Mesenchymal stem cell (in vitro differentiated cells and primary cell): ENCODE results near the gene GNAT1.

Experiments
- DNase-seq: peaks from one replicate; pipeline ENCODE4 v3.0.0-alpha.2; 2013
- H2AFZ ChIP-seq: one replicate; pipeline ENCODE4 v1.6.1; 2013; ENCODE audit warnings: low read depth, mild to moderate bottlenecking, control low read depth, inconsistent platforms, low read length, moderate library complexity
- H2AK5ac ChIP-seq: 2 replicates; pipeline ENCODE4 v1.6.1; 2013; ENCODE audit warnings: low read length, moderate library complexity, mild to moderate bottlenecking, inconsistent platforms; ENCODE audit not compliant: severe bottlenecking
- H2BK120ac ChIP-seq: one replicate; pipeline ENCODE4 v1.6.1; 2013; ENCODE audit warnings: low read depth, mild to moderate bottlenecking, inconsistent platforms, low read length, moderate library complexity
- H2BK12ac ChIP-seq, 2 experiments: one replicate each; pipeline ENCODE4 v1.6.1; 2013; ENCODE audit warnings: inconsistent platforms in 2 of 2, low read length in 2 of 2, mild to moderate bottlenecking in 2 of 2, moderate library complexity in 2 of 2, control low read depth in 1 of 2
- H2BK15ac ChIP-seq: one replicate; pipeline ENCODE4 v1.6.1; 2013; ENCODE audit warnings: mild to moderate bottlenecking, low read depth, inconsistent platforms; ENCODE audit not compliant: poor library complexity, severe bottlenecking
- H2BK5ac ChIP-seq: 2 replicates; pipeline ENCODE4 v1.6.1; 2013; ENCODE audit warnings: low read depth, mild to moderate bottlenecking, low read length, control low read depth, inconsistent platforms; ENCODE audit not compliant: poor library complexity, severe bottlenecking
- H3K14ac ChIP-seq, 2 experiments: one replicate each; pipeline ENCODE4 v1.6.1; 2013; ENCODE audit warnings: inconsistent platforms in 2 of 2, low read length in 2 of 2, control low read depth in 1 of 2, mild to moderate bottlenecking in 1 of 2, moderate library complexity in 1 of 2
- H3K18ac ChIP-seq, 2 experiments: one replicate each; pipeline ENCODE4 v1.6.1; 2013; ENCODE audit warnings: inconsistent platforms in 2 of 2, low read length in 2 of 2, control low read depth in 1 of 2, low read depth in 1 of 2, mild to moderate bottlenecking in 1 of 2
- H3K23ac ChIP-seq, 2 experiments: one replicate each; pipeline ENCODE4 v1.6.1; 2013; ENCODE audit warnings: inconsistent platforms in 2 of 2, low read length in 2 of 2, mild to moderate bottlenecking in 2 of 2, moderate library complexity in 2 of 2, control low read depth in 1 of 2
- H3K27ac ChIP-seq: 2 replicates; pipeline ENCODE4 v1.5.1; 2013; ENCODE audit warnings: mild to moderate bottlenecking, moderate library complexity, low read length, control low read depth, inconsistent platforms; ENCODE audit not compliant: poor library complexity, severe bottlenecking
- H3K27me3 ChIP-seq, 2 experiments: 2 replicates each; pipeline versions ENCODE4 v1.6.1 to v1.7.0; 2013; ENCODE audit warnings: low read length in 2 of 2, mild to moderate bottlenecking in 2 of 2, moderate library complexity in 2 of 2, control low read depth in 1 of 2, inconsistent platforms in 1 of 2; ENCODE audit not compliant: control insufficient read depth in 1 of 2, insufficient read depth in 1 of 2
- H3K36me3 ChIP-seq, 2 experiments: 2 replicates each; pipeline versions ENCODE4 v1.6.1 to v1.7.0; 2013; ENCODE audit warnings: low read length in 2 of 2, control low read depth in 1 of 2, inconsistent platforms in 1 of 2, low read depth in 1 of 2, mild to moderate bottlenecking in 1 of 2; ENCODE audit not compliant: insufficient read depth in 2 of 2, control insufficient read depth in 1 of 2
- H3K4ac ChIP-seq, 2 experiments: one replicate each; pipeline ENCODE4 v1.6.1; 2013; ENCODE audit warnings: inconsistent platforms in 2 of 2, low read length in 2 of 2, mild to moderate bottlenecking in 2 of 2, moderate library complexity in 2 of 2, control low read depth in 1 of 2, low read depth in 1 of 2
- H3K4me1 ChIP-seq: 2 replicates; pipeline ENCODE4 v1.6.1; 2013; ENCODE audit warnings: low read depth, low read length, control low read depth; ENCODE audit not compliant: control insufficient read depth, insufficient read depth
- H3K4me2 ChIP-seq: 2 replicates; pipeline ENCODE4 v1.6.1; 2013; ENCODE audit warnings: low read length, mild to moderate bottlenecking, inconsistent platforms; ENCODE audit not compliant: poor library complexity, severe bottlenecking
- H3K4me3 ChIP-seq, 2 experiments: 2 replicates each; pipeline versions ENCODE4 v1.5.1 to v1.7.0; 2013; ENCODE audit warnings: low read length in 2 of 2, mild to moderate bottlenecking in 2 of 2, control low read depth in 1 of 2, low read depth in 1 of 2; ENCODE audit not compliant: insufficient read depth in 1 of 2
- H3K79me1 ChIP-seq: replicated peaks from 2 replicates; pipeline ENCODE4 v1.6.1; 2013; ENCODE audit warnings: mild to moderate bottlenecking, control low read depth, low read length, inconsistent platforms; ENCODE audit not compliant: poor library complexity, severe bottlenecking
- H3K9ac ChIP-seq: 2 replicates; pipeline ENCODE4 v1.7.0; 2013; ENCODE audit warnings: mild to moderate bottlenecking, low read length, moderate library complexity
- H3K9me3 ChIP-seq: 2 replicates; pipeline ENCODE4 v1.7.0; 2013; ENCODE audit warnings: mild to moderate bottlenecking, low read length; ENCODE audit not compliant: control insufficient read depth
- H4K8ac ChIP-seq: one replicate; pipeline ENCODE4 v1.6.1; 2013; ENCODE audit warnings: inconsistent platforms, mild to moderate bottlenecking, low read length, moderate library complexity
- H4K91ac ChIP-seq: one replicate; pipeline ENCODE4 v1.6.1; 2013; ENCODE audit warnings: mild to moderate bottlenecking, low read length, inconsistent platforms
- WGBS: methylation state at CpG from one replicate; pipeline ENCODE4 v1.1.7; 2013; ENCODE audit warnings: mixed read lengths; 5-methylcytosine and 5-hydroxymethylcytosine counted together

The GNAT1 gene

DNA sequence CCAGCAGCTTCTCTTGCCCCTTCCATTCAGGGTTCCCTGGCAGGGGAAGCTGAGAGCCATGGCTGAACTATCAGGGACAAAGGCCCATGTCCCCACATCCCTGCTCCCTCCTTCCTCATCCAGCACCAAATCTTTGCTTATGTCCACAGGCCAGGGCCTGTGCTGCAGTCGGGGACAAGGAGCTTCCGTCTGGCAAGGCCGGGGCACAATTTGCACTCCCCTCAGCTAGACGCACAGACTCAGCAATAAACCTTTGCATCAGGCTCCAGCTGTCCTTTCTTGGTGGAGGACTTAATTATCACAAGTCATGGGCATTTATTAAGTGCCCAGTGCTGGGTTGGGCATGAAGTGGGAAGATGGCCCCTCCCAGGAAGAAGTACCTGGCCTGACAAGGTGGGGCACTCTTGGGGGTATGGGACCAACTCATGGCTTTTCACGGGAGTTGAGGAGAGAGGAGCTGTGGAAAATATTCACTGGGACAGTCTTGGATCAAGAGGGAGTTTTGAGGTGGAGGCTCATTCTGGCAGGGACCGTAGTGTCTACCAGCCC lies 4.9 kb downstream of the GNAT1 start:
- H4K8ac ChIP-seq = no peak overlapping the region
- no peak overlapping the region for H3K9ac ChIP-seq
- H3K9me3 ChIP-seq = no peaks in the 10 kb centered on the region
- no peaks in the 10 kb centered on the region for H3K36me3 ChIP-seq
- no peak overlapping the region for H3K4me2 ChIP-seq
- no peak for DNase-seq
- no peak overlapping the region for H2BK120ac ChIP-seq
- peaks cover 38 to 75% of the 10 kb centered on the region in 2 experiments for H3K27me3 ChIP-seq
- no peaks in the 10 kb centered on the region for H3K79me1 ChIP-seq
- H3K27ac ChIP-seq = no peak overlapping the region
- no peak overlapping the region for H4K91ac ChIP-seq
- 83% methylated on average over 6 of the region's 6 CpGs for WGBS
- H2BK15ac ChIP-seq = no peak overlapping the region
- no peak overlapping the region for H3K4me3 ChIP-seq
- no peak overlapping the region for H2AK5ac ChIP-seq
- H3K23ac ChIP-seq = no peak overlapping the region
- H3K18ac ChIP-seq = no peak overlapping the region
- no peak overlapping the region for H2BK12ac ChIP-seq
- H2BK5ac ChIP-seq = no peak overlapping the region
- H3K4me1 ChIP-seq = peaks cover 11% of the 10 kb centered on the region
- H3K4ac ChIP-seq = no peak overlapping the region
- H2AFZ ChIP-seq = no peak overlapping the region
- no peak overlapping the region for H3K14ac ChIP-seq

DNA sequence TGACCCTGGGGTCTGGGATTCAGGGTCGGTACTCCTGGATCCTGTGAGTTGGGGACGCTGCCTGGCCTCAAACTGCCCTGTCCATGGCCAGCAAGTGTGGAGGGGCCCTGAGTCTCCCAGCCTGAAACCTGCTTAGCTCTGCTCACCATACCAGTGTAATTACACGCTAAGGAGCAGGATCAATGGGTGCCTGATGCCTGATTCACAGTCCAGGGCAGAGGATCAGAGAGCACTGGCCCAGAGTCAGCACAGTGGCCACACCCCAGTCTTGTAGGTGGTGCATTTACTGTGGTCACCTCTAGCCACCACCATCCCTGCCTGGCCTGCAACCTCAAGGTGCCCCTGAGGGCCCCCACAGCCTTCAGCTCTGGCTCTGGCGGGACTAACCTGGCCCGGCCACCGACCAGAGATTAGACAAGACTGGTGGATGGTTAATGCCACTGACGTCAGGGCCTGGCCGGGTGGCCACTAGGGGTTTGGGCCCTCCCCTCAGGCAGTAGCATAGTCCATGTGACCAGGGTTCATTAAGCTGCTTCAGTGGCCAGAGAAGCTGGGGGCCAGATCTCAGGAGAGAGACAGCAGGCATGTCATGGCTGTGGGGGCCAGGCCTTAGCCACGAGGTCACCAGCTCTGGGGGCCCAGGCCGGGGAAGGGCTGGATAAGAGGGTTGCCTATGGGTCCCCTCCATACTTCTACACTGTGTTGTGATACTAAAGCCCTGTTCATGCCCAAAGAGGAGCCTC lies 10.3 kb downstream of the GNAT1 start:
- H3K14ac ChIP-seq = no peak overlapping the region
- no peak overlapping the region for H3K23ac ChIP-seq
- no peak overlapping the region for H2BK15ac ChIP-seq
- no peak overlapping the region for H2AFZ ChIP-seq
- no peak overlapping the region for H3K9ac ChIP-seq
- H3K4me3 ChIP-seq = no peak overlapping the region
- WGBS = 80% methylated on average over 10 of the region's 10 CpGs
- H3K4me2 ChIP-seq = no peak overlapping the region
- H3K18ac ChIP-seq = no peak overlapping the region
- no peak for DNase-seq
- H2BK120ac ChIP-seq = no peak overlapping the region
- H3K27me3 ChIP-seq = peaks cover 56 to 74% of the 10 kb centered on the region in 2 experiments
- no peak overlapping the region for H4K91ac ChIP-seq
- no peak overlapping the region for H2BK5ac ChIP-seq
- no peak overlapping the region for H4K8ac ChIP-seq
- H3K27ac ChIP-seq = no peak overlapping the region
- peaks cover 22% of the 10 kb centered on the region for H3K4me1 ChIP-seq
- no peak overlapping the region for H3K4ac ChIP-seq
- no peaks in the 10 kb centered on the region for H3K9me3 ChIP-seq
- no peaks in the 10 kb centered on the region for H3K36me3 ChIP-seq
- H2AK5ac ChIP-seq = no peak overlapping the region
- H2BK12ac ChIP-seq = no peak overlapping the region
- no peaks in the 10 kb centered on the region for H3K79me1 ChIP-seq

DNA sequence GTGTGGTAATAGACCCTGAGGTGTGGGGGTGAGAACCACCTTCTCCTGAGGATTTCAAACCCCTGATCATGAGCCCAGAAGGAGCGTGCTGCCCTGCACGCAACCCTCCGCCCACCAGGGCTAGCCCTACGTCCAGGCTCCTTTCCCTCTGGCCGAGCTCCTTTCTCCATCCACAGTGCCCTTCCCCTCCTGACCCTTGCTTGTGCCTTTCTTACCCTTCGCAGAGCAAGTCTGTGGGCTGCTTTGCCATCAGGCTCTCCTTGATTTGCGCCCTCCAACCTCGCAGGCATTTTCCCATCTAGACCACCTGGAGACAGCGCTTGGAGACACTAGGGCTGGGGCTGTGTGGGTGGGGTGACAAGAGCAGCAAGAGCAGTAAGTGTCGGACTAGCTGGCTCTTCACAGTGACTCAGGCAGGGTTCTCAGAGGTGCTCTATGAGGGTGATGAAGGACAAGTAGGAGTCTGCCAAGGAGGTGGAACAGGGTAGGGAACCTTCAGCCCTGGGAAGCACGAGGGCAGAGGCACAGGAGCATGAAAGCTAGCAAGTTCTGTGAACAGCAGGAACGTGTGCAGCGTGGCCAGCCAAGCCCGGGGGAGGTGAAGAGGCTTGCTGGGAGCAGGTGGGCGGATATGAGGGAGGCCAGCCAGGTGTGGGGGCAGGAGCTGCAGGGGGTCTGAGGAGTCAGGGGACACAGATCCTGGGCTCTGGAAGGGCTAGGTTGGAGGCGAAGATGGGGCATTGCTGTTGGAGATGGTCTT lies 11.1 kb downstream of the GNAT1 start:
- no peaks in the 10 kb centered on the region for H3K36me3 ChIP-seq
- H3K4me2 ChIP-seq = no peak overlapping the region
- WGBS = 84% methylated on average over 16 of the region's 16 CpGs
- H3K4ac ChIP-seq = no peak overlapping the region
- no peak overlapping the region for H2BK12ac ChIP-seq
- no peak overlapping the region for H3K27ac ChIP-seq
- H4K8ac ChIP-seq = no peak overlapping the region
- no peak overlapping the region for H2BK5ac ChIP-seq
- H2BK15ac ChIP-seq = no peak overlapping the region
- no peak overlapping the region for H3K4me3 ChIP-seq
- H4K91ac ChIP-seq = no peak overlapping the region
- peaks cover 22% of the 10 kb centered on the region for H3K4me1 ChIP-seq
- DNase-seq = no peak
- H3K14ac ChIP-seq = no peak overlapping the region
- no peak overlapping the region for H2AFZ ChIP-seq
- H3K9me3 ChIP-seq = no peaks in the 10 kb centered on the region
- H3K18ac ChIP-seq = no peak overlapping the region
- no peak overlapping the region for H3K9ac ChIP-seq
- H3K79me1 ChIP-seq = no peaks in the 10 kb centered on the region
- peak overlapping the region in 1 of 2 experiments; percentile 15 for H3K23ac ChIP-seq
- H2AK5ac ChIP-seq = no peak overlapping the region
- peaks cover 64 to 70% of the 10 kb centered on the region in 2 experiments for H3K27me3 ChIP-seq
- H2BK120ac ChIP-seq = no peak overlapping the region

- Histone ChIP-seq H3K9me3 (no peaks in the 10 kb centered on the region), H2BK15ac (no peak overlapping the region), H3K79me1 (no peaks in the 10 kb centered on the region), H2AK5ac (no peak overlapping the region), H4K91ac (no peak overlapping the region), H3K4me3 (no peak overlapping the region), H4K8ac (no peak overlapping the region), H2BK12ac (no peak overlapping the region), H3K36me3 (no peaks in the 10 kb centered on the region), H3K14ac (no peak overlapping the region), H3K4me2 (no peak overlapping the region), H3K4ac (no peak overlapping the region), H2BK5ac (no peak overlapping the region), H3K27me3 (peaks cover 67 to 74% of the 10 kb centered on the region in 2 experiments), H3K9ac (no peak overlapping the region), H3K23ac (no peak overlapping the region), H3K27ac (no peak overlapping the region), H3K18ac (no peak overlapping the region), H2AFZ (no peak overlapping the region), H2BK120ac (no peak overlapping the region), H3K4me1 (peaks cover 22% of the 10 kb centered on the region)
- WGBS = 82% methylated on average over 9 of the region's 9 CpGs
- no peak for DNase-seq
Measured at GRCh38 chr3:50203113-50203808, 11.9 kb downstream of the GNAT1 start.
